GM12878 (cell line): ENCODE results near the gene SGTA. TPM values are rescaled to one million over a fixed set of nuclear protein-coding genes. Genes with fewer than 3 reads are reported as not detected.

Source experiments
- BRCA1 ChIP-seq: IDR thresholded peaks from 2 replicates; pipeline ENCODE4 v1.6.1; 2011; ENCODE audit warnings: low read depth, low read length, improper control_type of control experiment
- CBX3 ChIP-seq: fragments of 200-600 bp; sonication (generic); IDR thresholded peaks from 2 replicates; pipeline ENCODE4 v1.6.1; 2016; ENCODE audit warnings: low read depth, borderline replicate concordance
- EGR1 ChIP-seq, 2 experiments: IDR thresholded peaks; 1 replicate in 1 of 2; 2 replicates in 1 of 2; pipeline ENCODE4 v1.6.1; 2011 to 2012; ENCODE audit warnings: low read depth in 2 of 2, low read length in 2 of 2, borderline replicate concordance in 1 of 2, mild to moderate bottlenecking in 1 of 2, moderate library complexity in 1 of 2
- GATAD2B ChIP-seq: fragments of 450-650 bp; conservative IDR thresholded peaks from 2 replicates; pipeline ENCODE4 v1.6.1; 2017; ENCODE audit warnings: low read depth, mild to moderate bottlenecking, moderate library complexity
- JUNB ChIP-seq: IDR thresholded peaks from 2 replicates; pipeline ENCODE4 v1.6.1; 2016; ENCODE audit warnings: antibody characterized with exemption, mild to moderate bottlenecking
- KLF5 ChIP-seq: fragments of 450-650 bp; IDR thresholded peaks from 2 replicates; pipeline ENCODE4 v1.6.1; 2014; ENCODE audit warnings: mild to moderate bottlenecking; ENCODE audit not compliant: partially characterized antibody
- LARP7 ChIP-seq: fragments of 450-650 bp; IDR thresholded peaks from 2 replicates; pipeline ENCODE4 v1.6.1; 2017; ENCODE audit warnings: mild to moderate bottlenecking
- MTA3 ChIP-seq: IDR thresholded peaks from 2 replicates; pipeline ENCODE4 v1.6.1; 2012; ENCODE audit warnings: low read length, inconsistent platforms, borderline replicate concordance
- MYC ChIP-seq: IDR thresholded peaks from 2 replicates; pipeline ENCODE4 v1.6.1; 2011; ENCODE audit warnings: mild to moderate bottlenecking, low read length, moderate library complexity, inconsistent platforms; ENCODE audit not compliant: insufficient read depth, insufficient replicate concordance, insufficient read length, severe bottlenecking
- POLR2AphosphoS2 ChIP-seq: IDR thresholded peaks from 2 replicates; pipeline ENCODE4 v1.6.1; 2011; ENCODE audit warnings: low read depth, mild to moderate bottlenecking, low read length, improper control_type of control experiment, moderate library complexity
- POU2F2 ChIP-seq: IDR thresholded peaks from 3 replicates; pipeline ENCODE4 v1.6.1; 2011; ENCODE audit warnings: low read depth, mild to moderate bottlenecking, low read length, borderline replicate concordance
- RBBP5 ChIP-seq: fragments of 200-600 bp; sonication (generic); conservative IDR thresholded peaks from 2 replicates; pipeline ENCODE4 v1.6.1; 2016
- RCOR1 ChIP-seq: conservative IDR thresholded peaks from 2 replicates; pipeline ENCODE4 v1.6.1; 2012; ENCODE audit warnings: low read depth, low read length, improper control_type of control experiment
- RELA ChIP-seq: fragments of 450-650 bp; IDR thresholded peaks from 2 replicates; pipeline ENCODE4 v1.8.0; 2014; ENCODE audit warnings: borderline replicate concordance; ENCODE audit not compliant: partially characterized antibody
- SMARCA5 ChIP-seq: fragments of 450-650 bp; IDR thresholded peaks from 2 replicates; pipeline ENCODE4 v1.6.1; 2017; ENCODE audit warnings: mild to moderate bottlenecking
- SMC3 ChIP-seq: IDR thresholded peaks from 2 replicates; pipeline ENCODE4 v1.6.1; 2011; ENCODE audit warnings: low read length, improper control_type of control experiment, borderline replicate concordance
- TBL1XR1 ChIP-seq: IDR thresholded peaks from 2 replicates; pipeline ENCODE4 v1.6.1; 2012; ENCODE audit warnings: low read depth, low read length, improper control_type of control experiment
- ZNF24 ChIP-seq: fragments of 450-650 bp; IDR thresholded peaks from 2 replicates; pipeline ENCODE4 v1.6.1; 2017; ENCODE audit warnings: antibody characterized with exemption, mild to moderate bottlenecking
- ZNF384 ChIP-seq: IDR thresholded peaks from 2 replicates; pipeline ENCODE4 v1.6.1; 2012; ENCODE audit warnings: low read depth, mild to moderate bottlenecking, low read length, improper control_type of control experiment, borderline replicate concordance
- polyA plus RNA-seq, 11 experiments: library from polyadenylated mRNA; depleted of rRNA in 4 of 11; unstranded in 6 of 11; stranded (reverse) in 5 of 11; fragments of >200 nt; fragmentation: Nextera tagmentation in 4 of 11; fragmentation: Illumina TruSeq in 1 of 11; extraction: Ambion mirVana in 4 of 11; extraction: Trizol in 1 of 11; gene quantifications; 1 replicate in 1 of 11; 2 replicates in 10 of 11; pipeline versions ENCODE4 v1.2.1 to v1.2.3, GENCODE V29; 2011 to 2016; ENCODE audit warnings: inconsistent platforms in 2 of 11, missing spikeins in 2 of 11, low read depth in 1 of 11
- total RNA-seq, 4 experiments: library from RNA; depleted of rRNA in 3 of 4; stranded (reverse); fragments of >200 nt in 3 of 4; fragmentation: Illumina TruSeq in 1 of 4; extraction: Trizol in 1 of 4; gene quantifications; 2 replicates each; pipeline versions ENCODE4 v1.2.1 to v1.2.3, GENCODE V29; 2013 to 2021
- TF ChIP-seq, protein P1 (sequence below): IDR thresholded peaks from 2 replicates; pipeline ENCODE4 v1.6.1; 2012; ENCODE audit warnings: mild to moderate bottlenecking, low read depth, low read length
- TF ChIP-seq, protein P2 (sequence below): fragments of 450-650 bp; IDR thresholded peaks from 2 replicates; pipeline ENCODE4 v1.6.1; 2017; ENCODE audit warnings: low read depth, mild to moderate bottlenecking, moderate library complexity
- TF ChIP-seq, protein P3 (sequence below): fragments of 450-650 bp; formaldehyde crosslinking; IDR thresholded peaks from 2 replicates; pipeline ENCODE4 v1.5.0; 2022; ENCODE audit warnings: mild to moderate bottlenecking, missing genetic modification characterization

The SGTA gene
- total and polyA plus RNA-seq, 10 of the 15 experiments (the other 5 are each of a cell fraction or from before 2014, with no cell fraction given): 2.0 to 102 (median 48.2) TPM

DNA sequence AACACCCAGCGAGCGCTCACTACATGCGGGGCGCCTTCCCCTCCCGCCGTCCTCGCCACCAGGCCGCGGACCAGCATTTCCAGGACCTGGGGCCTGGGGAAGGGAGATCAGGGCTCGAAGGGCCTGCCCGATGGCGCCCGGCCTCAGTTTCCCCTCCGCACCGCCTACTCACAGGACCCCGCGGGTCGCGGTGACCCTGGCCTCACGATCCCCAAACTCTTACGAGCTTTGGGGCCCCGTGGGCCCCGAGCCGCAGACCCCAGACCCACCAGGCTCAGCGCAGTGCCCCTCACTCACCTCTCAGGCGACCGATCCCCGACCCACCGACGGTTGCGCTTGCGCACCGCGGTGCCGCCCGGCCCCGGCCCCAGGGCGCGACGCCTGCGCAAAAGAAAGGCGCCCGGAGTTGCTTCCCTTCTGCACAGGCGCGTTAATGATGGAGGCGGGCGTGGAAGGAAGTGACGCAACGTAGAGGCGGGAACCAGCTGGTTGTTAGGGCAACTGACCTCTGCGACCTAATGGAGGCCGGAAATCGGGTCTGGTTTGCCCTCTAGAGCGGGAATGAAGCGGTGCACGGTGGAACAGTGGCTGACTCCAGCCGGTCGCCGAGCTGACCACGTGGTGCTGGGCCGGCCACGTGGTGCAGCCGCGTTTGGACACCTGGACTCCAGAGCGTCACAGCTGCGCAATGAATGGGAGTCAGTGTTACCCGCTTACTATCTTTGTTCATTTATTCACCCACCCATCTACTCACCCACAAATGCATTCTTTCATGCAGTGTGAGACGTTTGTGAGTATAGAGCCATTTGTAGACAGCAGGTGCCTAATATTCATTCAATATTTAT, at the start of gene SGTA (continued):
- TF ChIP-seq, protein P1, sequence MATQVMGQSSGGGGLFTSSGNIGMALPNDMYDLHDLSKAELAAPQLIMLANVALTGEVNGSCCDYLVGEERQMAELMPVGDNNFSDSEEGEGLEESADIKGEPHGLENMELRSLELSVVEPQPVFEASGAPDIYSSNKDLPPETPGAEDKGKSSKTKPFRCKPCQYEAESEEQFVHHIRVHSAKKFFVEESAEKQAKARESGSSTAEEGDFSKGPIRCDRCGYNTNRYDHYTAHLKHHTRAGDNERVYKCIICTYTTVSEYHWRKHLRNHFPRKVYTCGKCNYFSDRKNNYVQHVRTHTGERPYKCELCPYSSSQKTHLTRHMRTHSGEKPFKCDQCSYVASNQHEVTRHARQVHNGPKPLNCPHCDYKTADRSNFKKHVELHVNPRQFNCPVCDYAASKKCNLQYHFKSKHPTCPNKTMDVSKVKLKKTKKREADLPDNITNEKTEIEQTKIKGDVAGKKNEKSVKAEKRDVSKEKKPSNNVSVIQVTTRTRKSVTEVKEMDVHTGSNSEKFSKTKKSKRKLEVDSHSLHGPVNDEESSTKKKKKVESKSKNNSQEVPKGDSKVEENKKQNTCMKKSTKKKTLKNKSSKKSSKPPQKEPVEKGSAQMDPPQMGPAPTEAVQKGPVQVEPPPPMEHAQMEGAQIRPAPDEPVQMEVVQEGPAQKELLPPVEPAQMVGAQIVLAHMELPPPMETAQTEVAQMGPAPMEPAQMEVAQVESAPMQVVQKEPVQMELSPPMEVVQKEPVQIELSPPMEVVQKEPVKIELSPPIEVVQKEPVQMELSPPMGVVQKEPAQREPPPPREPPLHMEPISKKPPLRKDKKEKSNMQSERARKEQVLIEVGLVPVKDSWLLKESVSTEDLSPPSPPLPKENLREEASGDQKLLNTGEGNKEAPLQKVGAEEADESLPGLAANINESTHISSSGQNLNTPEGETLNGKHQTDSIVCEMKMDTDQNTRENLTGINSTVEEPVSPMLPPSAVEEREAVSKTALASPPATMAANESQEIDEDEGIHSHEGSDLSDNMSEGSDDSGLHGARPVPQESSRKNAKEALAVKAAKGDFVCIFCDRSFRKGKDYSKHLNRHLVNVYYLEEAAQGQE: no peak
- peak; percentile 88 for TF ChIP-seq RELA
- peak; percentile 68; the same call in 1 of the 2 replicates for TF ChIP-seq TBL1XR1
- no peak for TF ChIP-seq MTA3
- peak; percentile 71 for TF ChIP-seq GATAD2B
- no peak for TF ChIP-seq EGR1 (IDR thresholded peaks at IDR 0.05; ENCODE audit: borderline replicate concordance in 1 of 2, low read depth in 2 of 2, low read length in 2 of 2)
- peak; percentile 63; the same call in 1 of the 2 replicates for TF ChIP-seq LARP7
- no peak for TF ChIP-seq ZNF24
- TF ChIP-seq CBX3: no peak
- TF ChIP-seq SMC3: no peak; the same call in 1 of the 2 replicates
- no peak for TF ChIP-seq ZNF384
- no peak for TF ChIP-seq BRCA1
- TF ChIP-seq RCOR1: 0 out of 2 replicates have a peak, but pooled peaks have one; percentile 34
- no peak for TF ChIP-seq SMARCA5
- no peak for TF ChIP-seq JUNB
- peak; percentile 72 for TF ChIP-seq KLF5
- peak; percentile 62; the same call in 1 of the 2 replicates for TF ChIP-seq POLR2AphosphoS2
- TF ChIP-seq, protein P2, sequence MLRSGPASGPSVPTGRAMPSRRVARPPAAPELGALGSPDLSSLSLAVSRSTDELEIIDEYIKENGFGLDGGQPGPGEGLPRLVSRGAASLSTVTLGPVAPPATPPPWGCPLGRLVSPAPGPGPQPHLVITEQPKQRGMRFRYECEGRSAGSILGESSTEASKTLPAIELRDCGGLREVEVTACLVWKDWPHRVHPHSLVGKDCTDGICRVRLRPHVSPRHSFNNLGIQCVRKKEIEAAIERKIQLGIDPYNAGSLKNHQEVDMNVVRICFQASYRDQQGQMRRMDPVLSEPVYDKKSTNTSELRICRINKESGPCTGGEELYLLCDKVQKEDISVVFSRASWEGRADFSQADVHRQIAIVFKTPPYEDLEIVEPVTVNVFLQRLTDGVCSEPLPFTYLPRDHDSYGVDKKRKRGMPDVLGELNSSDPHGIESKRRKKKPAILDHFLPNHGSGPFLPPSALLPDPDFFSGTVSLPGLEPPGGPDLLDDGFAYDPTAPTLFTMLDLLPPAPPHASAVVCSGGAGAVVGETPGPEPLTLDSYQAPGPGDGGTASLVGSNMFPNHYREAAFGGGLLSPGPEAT: no peak
- no peak for TF ChIP-seq RBBP5
- peak; percentile 54; the same call in 1 of the 3 replicates for TF ChIP-seq POU2F2
- TF ChIP-seq MYC: peak; percentile 95
- TF ChIP-seq, protein P3, sequence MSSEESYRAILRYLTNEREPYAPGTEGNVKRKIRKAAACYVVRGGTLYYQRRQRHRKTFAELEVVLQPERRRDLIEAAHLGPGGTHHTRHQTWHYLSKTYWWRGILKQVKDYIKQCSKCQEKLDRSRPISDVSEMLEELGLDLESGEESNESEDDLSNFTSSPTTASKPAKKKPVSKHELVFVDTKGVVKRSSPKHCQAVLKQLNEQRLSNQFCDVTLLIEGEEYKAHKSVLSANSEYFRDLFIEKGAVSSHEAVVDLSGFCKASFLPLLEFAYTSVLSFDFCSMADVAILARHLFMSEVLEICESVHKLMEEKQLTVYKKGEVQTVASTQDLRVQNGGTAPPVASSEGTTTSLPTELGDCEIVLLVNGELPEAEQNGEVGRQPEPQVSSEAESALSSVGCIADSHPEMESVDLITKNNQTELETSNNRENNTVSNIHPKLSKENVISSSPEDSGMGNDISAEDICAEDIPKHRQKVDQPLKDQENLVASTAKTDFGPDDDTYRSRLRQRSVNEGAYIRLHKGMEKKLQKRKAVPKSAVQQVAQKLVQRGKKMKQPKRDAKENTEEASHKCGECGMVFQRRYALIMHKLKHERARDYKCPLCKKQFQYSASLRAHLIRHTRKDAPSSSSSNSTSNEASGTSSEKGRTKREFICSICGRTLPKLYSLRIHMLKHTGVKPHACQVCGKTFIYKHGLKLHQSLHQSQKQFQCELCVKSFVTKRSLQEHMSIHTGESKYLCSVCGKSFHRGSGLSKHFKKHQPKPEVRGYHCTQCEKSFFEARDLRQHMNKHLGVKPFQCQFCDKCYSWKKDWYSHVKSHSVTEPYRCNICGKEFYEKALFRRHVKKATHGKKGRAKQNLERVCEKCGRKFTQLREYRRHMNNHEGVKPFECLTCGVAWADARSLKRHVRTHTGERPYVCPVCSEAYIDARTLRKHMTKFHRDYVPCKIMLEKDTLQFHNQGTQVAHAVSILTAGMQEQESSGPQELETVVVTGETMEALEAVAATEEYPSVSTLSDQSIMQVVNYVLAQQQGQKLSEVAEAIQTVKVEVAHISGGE (CRISPR knock-in tag): no peak
